BJ (cell line): Measurements from ENCODE around the gene GCNT1. TPM values are rescaled to one million over a fixed set of nuclear protein-coding genes. Genes with fewer than 3 reads are reported as not detected.

Source experiments
- CTCF ChIA-PET: fragments of 350-600 bp; formaldehyde crosslinking; extraction: SDS; loops from one replicate; lab custom pipeline; 2021; ENCODE audit warnings: antibody characterized with exemption, inconsistent platforms; lab: Yijun Ruan, JAX
- POLR2A ChIA-PET: fragments of 300-600 bp; sonication (Branson Sonifier 250); formaldehyde crosslinking; extraction: SDS; loops from one replicate; lab custom pipeline; 2021; ENCODE audit warnings: antibody characterized with exemption; lab: Charles Lee
- DNase-seq: peaks from one replicate; pipeline ENCODE4 v3.0.0-alpha.2; 2011; ENCODE audit warnings: low read depth
- H3K27me3 ChIP-seq: 2 replicates; pipeline ENCODE4 v1.6.0; 2011; ENCODE audit warnings: low read length; ENCODE audit not compliant: control insufficient read depth, insufficient read depth
- H3K36me3 ChIP-seq: 2 replicates; pipeline ENCODE4 v1.5.1; 2011; ENCODE audit warnings: low read length; ENCODE audit not compliant: control insufficient read depth, insufficient read depth
- H3K4me3 ChIP-seq: 2 replicates; pipeline ENCODE4 v1.5.1; 2011; ENCODE audit warnings: low read depth, mild to moderate bottlenecking, control low read depth, low read length
- CTCF ChIP-seq: IDR thresholded peaks from 2 replicates; pipeline ENCODE4 v1.5.1; 2011; ENCODE audit warnings: low read depth, mild to moderate bottlenecking, control low read depth, inconsistent platforms, low read length, moderate library complexity; ENCODE audit not compliant: insufficient read depth
- polyA plus RNA-seq: library from polyadenylated mRNA; depleted of rRNA; stranded (reverse); fragments of >200 nt; gene quantifications from 2 replicates; pipeline ENCODE4 v1.2.3, GENCODE V29; 2011

Gene GCNT1
- polyA plus RNA-seq, 1 experiment: 23.0 TPM

GRCh38 chr9:76525196-76525595, 66.2 kb downstream of the GCNT1 start:
- ChIA-PET CTCF (interaction anchor here (2.0 kb wide), 1 partner anchor 9 kb away, joined by 5 read pairs; no protein-coding TSS in a partner anchor), POLR2A (no interaction called here)
- no peak for DNase-seq

DNA sequence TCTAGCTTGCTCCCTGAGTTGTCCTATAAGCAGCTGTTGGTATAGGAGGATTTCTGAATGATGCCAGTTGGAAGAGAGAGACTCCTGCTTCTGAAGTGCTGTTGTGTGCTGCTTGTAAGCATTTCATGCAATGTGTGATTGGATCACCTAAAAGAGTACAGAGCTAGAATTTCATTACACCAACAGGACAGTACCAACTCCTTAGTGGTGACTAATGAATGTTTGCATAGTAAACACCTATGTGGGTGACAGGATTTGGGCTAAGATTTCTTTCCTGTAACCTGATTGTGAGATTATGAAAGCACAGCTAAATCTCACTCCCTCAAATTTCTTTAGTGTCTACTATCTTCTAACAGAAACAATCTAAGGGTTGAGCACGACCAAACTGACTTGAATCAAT, 67.0 kb downstream of the GCNT1 start:
- no peak for TF ChIP-seq CTCF
- DNase-seq: no peak
- Histone ChIP-seq H3K4me3 (no peak overlapping the region), H3K36me3 (no peaks in the 10 kb centered on the region), H3K27me3 (no peaks in the 10 kb centered on the region)
- ChIA-PET POLR2A (interaction anchor here (0.6 to 0.7 kb wide), 2 partner anchors 9 to 1796 kb away, joined by 3 read pairs; no protein-coding TSS in a partner anchor), CTCF (interaction anchor here (0.7 to 2.0 kb wide), 4 partner anchors 8 to 1880 kb away, joined by 3 to 5 read pairs (median 5); no protein-coding TSS in a partner anchor)

More at GRCh38 chr9:76525196-76525595, 66.2 kb downstream of the GCNT1 start:
- no peaks in the 10 kb centered on the region for H3K36me3 ChIP-seq
- TF ChIP-seq CTCF: no peak
- H3K4me3 ChIP-seq: no peak overlapping the region
- no peaks in the 10 kb centered on the region for H3K27me3 ChIP-seq

GRCh38 chr9:76528056-76528455, 69.1 kb downstream of the GCNT1 start:
- peak; percentile 58 for DNase-seq
- Histone ChIP-seq H3K4me3 (no peak overlapping the region), H3K36me3 (no peaks in the 10 kb centered on the region), H3K27me3 (no peaks in the 10 kb centered on the region)
- no peak for TF ChIP-seq CTCF
- ChIA-PET POLR2A (no interaction called here), CTCF (no interaction called here)

GRCh38 chr9:76528642-76529190, 69.7 kb downstream of the GCNT1 start:
- DNase-seq: no peak
- no peak for TF ChIP-seq CTCF
- no peaks in the 10 kb centered on the region for H3K36me3 ChIP-seq
- POLR2A ChIA-PET: no interaction called here
- no peak overlapping the region for H3K4me3 ChIP-seq
- CTCF ChIA-PET: no interaction called here
- no peaks in the 10 kb centered on the region for H3K27me3 ChIP-seq

GRCh38 chr9:76529653-76530052, 70.7 kb downstream of the GCNT1 start:
- POLR2A ChIA-PET: no interaction called here
- no peak for DNase-seq
- CTCF ChIA-PET: no interaction called here
- H3K4me3 ChIP-seq: no peak overlapping the region
- no peak for TF ChIP-seq CTCF
- no peaks in the 10 kb centered on the region for H3K36me3 ChIP-seq
- H3K27me3 ChIP-seq: no peaks in the 10 kb centered on the region
